UCSD-AML1 (cell line): Measurements from ENCODE around the gene FPGS.
A peak's percentile ranks its signal among the peaks of the same experiment; 100 is the strongest.
"Not testable (repeated sequence)": the region's sequence is repeated elsewhere in the genome, so short reads cannot be mapped to it uniquely, and the experiment has no call there.

Experiments
- DNase-seq: peaks from one replicate; lab custom pipeline; 2025; ENCODE audit not compliant: unreplicated experiment; lab: John Stamatoyannopoulos, UW

Gene FPGS, protein sequence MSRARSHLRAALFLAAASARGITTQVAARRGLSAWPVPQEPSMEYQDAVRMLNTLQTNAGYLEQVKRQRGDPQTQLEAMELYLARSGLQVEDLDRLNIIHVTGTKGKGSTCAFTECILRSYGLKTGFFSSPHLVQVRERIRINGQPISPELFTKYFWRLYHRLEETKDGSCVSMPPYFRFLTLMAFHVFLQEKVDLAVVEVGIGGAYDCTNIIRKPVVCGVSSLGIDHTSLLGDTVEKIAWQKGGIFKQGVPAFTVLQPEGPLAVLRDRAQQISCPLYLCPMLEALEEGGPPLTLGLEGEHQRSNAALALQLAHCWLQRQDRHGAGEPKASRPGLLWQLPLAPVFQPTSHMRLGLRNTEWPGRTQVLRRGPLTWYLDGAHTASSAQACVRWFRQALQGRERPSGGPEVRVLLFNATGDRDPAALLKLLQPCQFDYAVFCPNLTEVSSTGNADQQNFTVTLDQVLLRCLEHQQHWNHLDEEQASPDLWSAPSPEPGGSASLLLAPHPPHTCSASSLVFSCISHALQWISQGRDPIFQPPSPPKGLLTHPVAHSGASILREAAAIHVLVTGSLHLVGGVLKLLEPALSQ

DNA sequence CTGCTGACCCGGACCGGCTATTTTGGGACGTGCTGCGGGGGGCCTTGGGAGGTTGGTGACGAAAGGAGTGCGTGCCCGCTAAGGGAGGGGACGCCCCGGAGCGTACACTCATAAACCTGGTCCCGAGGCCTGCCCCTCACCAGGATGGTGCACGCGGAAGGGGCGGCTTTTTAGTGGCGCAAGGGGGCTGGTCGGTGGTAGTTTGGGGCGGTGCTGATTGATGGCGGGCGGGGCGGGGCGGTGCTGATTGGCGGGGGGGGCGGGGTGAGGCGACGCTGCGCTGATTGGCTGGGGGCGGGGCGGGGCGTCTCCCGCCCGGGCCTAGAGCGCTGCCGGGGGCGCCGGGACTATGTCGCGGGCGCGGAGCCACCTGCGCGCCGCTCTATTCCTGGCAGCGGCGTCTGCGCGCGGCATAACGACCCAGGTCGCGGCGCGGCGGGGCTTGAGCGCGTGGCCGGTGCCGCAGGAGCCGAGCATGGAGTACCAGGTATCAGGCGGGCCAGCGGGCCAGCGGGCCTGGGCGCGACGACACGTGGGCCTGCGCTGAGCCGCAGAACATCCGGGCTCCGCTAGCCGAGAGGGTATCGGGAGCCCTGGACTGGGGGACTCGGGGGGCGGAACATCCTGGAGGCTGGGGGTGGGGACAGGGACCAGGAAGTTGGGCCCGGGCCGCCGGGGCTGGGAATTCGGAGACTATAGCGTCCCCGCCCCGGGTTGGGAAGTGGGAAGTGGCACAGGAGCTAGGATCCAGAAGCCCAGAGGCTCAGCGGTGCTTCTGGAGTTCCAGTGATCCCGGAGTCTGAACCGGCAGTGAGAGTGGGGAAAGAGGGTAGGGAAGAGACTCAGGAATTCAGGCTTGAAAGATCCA is at the start of gene FPGS:
TSS of gene FPGS (plus strand) at position 307 of the 868 bp plus-strand sequence. CDS start at position 350, 43 bp downstream.
- DNase-seq, result peak; percentile 91

DNA sequence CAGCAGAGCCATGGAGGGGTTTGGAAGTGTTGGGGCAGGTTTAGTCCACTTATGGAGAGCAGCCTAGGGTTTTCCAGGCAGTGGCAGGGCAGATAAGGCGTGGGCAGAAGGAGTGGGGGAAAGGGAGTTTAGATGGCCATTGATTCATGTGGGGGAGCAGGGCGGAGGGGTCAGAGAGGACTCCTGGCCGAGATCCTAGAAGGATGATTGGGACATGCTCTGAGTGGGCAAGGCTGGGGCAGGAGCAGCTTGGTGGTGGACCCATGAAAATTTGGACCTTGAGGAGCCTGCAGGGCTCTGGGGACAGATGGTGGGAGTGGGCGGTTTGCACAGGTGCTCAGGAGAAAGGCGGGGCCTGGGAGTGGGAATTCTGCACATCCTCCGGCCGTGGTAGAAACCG is 49.5 kb upstream of the FPGS start:
- no peak for DNase-seq

DNA sequence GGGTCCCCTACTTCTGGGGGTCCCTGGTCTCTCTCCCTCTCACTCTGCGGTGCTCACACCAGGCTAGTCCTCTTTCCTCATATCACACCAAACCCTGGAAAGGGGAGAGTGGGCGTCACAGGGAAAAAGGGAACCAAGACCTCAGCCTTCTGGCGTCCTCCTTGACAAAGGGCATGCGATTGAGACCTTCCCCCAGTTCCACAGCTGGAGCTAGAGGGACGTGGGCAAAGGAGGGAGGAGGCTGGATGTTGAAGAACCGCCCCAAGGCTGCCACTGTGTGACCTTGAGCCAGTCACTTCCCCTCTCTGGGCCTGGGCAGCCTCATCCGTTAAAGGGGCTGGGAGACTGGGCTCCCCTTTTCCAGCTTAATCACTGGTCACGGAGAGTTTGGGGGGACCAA is 49.1 kb upstream of the FPGS start:
- DNase-seq, result no peak

DNA sequence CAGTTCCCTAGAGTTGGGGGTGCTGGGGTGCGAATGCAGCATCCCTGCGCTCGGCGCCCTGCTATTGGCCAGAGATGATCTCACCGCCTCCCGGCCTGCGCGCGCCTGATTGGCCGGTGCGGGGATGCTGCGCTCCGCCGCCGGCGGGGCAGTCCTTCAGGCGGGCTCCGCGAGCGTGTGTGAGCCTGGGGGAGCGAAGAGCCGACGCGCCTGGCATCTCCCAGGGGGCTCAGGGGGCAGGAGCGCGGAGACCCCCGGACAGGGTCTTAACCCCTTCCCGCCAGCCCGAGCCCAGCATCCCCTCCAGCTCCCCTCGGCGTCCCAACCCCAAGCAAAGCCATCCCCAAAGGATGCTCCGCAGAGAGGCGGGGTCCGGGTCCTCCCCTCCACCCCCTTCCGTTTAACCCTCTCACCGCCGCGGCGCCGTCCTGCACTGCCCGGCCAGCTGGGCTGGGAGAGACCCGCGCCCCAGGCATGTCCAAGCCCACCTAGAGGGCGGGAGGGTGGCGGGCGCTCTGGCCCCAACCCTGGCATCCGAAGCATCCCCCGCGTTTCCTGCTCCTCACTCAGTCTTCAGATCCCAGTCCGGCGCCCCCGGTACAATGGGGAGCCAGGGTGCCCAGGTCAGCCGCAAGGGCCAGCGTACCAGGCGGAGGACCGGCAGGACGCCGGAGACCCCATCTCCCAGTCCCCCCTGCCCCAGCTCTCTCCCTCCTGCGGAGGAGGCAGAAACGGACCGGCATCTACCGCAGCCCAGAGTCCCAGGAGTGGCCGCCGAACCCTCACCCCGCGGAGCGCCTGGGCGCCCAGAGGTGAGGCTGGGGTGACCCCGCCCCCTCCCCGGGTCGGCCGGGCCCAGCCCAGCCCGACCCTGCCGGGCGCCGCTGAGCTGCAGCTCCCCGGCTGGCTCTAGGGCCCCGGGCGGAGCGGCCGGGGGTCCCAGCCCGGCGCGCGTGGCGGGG is 48.3 kb upstream of the FPGS start:
- no peak for DNase-seq

DNA sequence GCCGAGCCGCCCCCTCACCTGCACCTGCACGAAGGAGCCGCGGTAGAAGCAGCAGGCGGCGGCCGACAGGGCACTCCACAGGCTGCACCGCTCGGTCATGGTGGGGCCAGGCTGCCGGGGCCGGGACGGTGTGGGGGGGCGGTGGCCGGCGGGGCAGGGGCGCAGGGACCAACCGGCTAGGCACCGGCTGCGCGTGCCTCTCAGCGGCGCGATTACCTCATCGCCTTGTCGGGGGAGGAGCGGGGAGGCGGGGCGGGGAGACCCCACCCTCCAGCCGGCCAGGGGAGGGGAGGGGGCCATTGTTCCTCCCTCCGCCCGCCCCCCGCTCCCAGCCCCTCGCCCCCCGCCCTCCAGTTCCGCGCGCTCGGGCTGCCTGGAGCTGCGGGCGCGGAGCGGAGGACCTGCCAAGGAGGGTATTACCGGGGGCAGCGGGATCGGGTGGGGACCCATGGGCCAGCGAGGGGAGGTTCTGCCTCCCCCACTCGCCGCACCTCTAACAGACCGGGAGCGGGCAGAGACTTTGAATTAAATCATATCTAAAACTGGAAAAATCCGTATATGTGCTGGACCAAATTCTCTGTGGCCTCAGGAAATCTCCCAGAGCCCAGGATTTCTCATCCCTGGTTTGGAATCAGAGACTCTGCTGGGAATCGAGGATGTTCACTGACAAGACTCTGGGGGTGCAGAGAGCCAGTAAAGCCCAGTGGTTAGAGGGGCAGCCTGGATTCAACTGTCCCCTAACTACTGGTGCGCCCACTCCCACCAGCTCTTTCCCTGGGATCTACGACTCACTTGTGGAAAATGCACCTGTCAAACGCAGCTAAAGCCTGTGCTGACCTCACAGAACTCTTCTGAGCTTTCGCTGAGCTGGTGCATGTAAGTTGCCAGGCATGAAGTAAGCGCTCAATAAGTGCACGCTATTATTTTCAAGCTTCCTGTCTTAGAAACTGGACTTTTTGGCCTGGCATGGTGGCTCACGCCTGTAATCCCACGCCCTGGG is 47.3 kb upstream of the FPGS start:
- no peak for DNase-seq

DNA sequence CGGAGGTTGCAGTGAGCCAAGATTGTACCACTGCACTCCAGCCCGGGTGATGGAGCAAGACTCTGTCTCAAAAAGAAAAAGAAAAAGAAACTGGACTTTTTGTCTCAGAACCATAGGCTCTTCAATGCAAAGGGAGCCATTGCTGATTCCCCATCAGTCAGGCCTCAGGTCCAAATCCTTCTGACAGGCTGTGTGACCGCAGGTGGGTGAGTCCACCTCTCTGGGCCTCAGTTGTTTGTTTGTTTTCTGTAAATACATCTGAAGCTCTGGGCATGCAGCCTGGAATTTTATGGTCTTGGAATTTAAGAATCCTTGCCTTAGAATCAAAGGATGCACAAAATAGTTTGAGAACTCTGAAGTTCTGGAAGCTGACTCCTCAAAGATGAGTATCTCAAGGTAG is 46.4 kb upstream of the FPGS start:
- DNase-seq, result no peak

DNA sequence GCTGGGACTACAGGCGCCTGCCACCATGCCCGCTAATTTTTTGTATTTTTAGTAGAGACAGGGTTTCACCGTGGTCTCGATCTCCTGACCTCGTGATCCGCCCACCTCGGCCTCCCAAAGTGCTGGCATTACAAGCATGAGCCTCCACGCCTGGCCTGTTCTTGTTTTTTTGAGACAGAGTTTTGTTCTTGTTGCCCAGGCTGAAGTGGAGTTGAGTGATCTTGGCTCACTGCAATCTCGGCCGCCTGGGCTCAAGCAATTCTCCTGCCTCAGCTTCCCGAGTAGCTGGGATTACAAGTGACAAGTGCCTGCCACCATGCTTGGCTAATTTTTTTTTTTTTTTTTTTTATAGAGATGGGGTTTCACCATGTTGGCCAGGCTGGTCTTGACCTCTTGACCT is 45.9 kb upstream of the FPGS start:
- not testable (repeated sequence) for DNase-seq

DNA sequence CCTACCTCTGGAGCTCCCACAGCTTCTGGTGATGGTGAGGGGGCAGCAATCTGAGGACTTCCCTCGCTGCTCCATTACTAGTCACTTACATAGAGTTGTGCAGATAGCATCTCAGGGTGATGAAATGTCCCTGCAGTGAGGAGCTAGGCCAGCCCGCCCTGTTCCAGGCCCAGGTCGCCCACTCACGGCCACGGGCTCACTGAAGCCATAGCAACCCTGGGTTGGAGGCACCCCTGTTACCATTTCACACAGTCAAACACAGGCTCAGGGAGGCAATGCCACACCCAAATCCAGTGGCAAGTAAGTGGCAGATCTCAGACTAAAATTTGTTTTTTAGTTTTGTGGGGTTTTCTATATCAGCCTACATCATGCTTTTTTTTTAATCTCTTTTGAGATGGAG is 43.8 kb upstream of the FPGS start:
- no peak for DNase-seq

DNA sequence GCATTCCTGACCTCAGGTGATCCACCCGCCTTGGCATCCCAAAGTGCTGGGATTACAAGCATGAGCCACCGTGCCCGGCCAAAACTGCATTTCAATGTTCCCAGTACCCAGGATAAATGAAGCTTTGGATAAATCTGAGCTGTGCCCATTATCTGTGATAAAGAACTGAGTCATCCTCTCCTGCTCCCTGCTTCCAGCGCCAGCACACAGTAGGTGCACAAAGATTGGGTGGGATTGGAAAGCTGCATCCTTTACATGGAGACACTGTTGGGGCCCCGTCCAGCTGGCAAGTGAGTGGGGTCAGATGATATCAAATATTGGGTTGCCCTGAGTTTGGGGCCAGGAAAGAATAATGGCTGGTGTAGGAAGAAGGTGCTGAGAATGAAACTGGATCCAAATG is 41.6 kb upstream of the FPGS start:
- no peak for DNase-seq

DNA sequence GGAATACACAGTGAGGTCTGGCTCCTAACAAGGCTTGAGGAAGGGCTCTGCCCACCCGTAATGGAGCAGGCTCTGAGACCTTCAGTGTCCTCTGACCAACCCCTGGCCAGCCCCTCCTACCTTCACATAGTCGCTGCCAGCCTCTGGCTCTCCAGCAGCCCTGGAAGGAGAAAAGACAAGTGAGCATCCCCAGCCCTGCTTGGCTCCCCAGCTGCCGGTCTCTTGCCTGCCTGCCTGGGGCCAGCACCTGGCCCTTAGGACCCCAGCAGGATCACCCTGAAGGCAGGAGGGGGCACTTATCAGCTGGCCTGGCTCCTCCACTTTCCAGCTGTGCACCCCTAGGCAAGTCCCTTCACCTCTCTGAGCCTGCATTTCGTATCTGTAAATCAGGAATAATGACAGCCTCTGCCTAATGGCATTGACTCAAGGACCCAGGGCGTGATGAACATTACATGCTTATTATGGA is 41.2 kb upstream of the FPGS start:
- no peak for DNase-seq

DNA sequence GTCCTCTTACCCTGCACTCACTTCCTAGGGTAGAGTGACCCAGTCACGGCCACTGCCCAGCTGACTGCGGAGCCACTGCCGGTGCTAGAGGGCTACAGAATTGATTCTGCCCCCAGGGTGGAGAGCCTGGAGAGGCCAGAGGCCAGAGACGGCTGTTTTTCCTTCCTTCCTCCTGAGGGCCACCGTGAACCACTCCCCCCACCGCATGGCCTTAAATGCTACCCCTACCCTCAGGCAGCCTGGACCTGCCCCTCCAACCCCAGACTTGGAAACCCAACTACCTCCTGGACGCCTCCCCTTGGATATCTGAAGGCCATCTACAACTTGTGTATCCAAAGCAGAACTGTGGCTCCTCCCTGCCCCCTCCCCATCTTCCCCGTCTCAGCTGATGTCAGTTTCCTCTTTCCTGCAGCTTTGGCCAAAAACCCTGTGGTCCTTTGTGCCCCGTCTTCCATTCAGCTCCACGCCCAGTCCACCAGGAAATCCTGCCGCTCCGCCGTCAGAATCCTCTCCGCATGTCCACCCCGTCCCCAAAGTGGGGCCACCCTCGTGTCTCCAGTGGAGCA is 40.5 kb upstream of the FPGS start:
- DNase-seq, result peak; percentile 63

DNA sequence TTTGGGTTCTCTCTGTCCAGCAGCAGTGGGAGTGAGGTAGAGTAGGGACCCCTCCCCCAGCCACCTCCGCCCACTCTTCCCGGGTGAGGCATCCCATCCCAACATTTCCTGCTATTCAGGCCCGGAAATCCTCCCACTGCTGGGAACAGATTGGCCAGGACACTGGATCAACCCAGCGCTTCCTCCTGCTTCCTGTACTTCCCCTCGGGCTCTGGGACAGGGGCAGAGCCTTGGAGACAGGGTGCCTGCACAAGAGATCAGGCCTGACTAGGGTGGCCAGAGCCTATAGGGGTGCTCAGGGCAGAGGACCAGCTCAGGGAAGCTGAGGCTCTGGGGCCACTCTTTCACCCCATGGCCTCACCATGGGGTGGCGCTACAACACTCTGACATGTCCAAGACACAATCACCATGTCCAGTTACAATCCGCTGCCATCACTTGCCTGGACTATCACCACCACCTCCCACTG is 38.7 kb upstream of the FPGS start:
- DNase-seq, result peak; percentile 73

DNA sequence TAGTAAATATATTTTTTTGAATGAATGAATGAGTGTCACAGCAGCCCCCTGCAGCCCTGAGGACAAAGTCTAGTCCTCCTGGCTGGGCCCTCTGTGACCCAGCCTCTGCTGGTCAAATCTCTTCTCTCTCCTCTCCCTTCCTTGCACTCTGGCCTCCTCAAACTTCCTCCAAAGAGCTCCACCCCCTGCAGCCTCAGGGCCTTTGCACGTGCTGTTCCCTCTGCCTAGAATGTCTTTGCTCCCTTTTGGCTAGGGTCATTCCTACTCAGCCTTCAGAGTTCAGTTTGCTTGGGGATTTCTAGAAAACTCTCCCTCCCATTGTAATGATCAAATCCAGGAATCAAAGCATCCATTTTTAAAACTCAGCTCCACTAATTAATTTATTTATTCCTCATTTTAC is 37.3 kb upstream of the FPGS start:
- DNase-seq, result no peak

DNA sequence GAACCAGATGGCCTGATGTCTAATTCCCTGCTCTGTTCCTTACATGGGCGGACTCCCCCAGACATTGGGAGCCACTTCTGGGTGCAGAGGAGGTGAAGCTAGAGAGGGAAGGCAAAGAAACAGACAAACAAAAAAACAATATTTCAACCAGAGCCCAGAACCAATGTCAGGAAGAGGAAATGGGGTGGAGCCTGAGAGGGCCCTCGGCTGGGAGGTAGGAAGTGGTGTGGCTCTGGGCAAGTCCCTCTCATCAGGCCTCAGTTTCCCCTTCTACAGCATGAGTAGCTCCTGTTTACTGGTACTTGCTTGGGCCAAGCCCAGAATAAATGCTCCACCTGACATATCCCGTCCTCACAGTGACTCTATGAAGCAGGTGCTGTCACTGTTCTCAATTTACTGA is 35.3 kb upstream of the FPGS start:
- DNase-seq, result no peak

DNA sequence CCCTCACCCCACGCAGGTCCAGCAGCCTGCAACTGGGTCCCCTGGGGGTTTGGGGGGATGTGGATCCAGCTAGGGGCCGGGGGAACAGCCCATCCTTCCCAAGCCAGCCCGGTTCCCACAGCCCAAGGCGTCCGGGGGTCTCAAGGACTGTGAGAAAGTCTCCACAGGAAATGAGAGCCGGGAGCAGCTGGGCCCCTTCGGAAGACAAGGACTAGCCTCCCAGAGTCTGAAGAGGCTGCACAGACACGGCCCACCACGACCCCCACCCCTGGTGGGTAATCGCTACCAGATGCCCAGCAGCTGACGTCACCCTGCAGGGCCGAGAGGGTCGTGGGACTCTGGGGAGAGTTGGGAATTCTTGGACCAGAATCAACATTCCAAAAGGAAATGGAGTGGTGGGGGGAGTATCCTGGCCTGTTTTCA is 34.8 kb upstream of the FPGS start:
- DNase-seq, result no peak

DNA sequence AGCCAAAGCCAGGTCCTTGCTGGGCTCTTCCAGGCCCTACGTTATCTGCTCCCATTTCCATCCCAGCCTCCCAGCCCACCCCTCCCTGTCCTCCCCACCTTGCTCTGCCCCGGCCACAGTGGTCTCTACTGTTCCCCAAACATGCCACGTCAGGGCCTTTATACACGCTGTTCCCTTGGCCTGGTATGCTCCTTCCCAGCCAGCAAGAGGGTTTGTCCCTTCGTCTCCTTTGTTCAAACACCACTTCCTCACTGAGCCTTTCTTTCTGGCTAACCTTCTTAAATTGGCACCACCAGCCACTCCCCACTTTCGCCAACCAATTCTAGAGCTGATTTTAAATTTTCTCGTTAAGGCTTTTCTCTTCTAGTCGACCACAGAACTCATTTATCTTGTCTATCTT is 34.0 kb upstream of the FPGS start:
- no peak for DNase-seq

DNA sequence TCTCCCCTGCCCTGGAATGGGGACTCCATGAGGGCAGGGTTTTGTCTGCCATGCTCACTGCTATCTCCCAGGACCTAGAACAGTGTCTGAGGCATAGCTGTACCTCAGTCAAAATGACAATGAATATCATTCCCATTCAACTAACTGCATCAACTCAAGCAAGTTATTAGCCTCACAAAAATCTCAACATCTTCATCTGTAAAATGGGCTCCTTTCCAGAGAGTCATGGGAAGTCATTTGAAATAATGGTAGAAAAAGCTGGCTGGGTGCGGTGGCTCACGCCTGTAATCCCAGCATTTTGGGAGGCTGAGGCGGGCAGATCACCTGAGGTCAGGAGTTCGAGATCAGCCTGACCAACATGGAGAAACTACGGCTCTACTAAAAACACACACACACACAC is 33.6 kb upstream of the FPGS start:
- DNase-seq, result no peak

DNA sequence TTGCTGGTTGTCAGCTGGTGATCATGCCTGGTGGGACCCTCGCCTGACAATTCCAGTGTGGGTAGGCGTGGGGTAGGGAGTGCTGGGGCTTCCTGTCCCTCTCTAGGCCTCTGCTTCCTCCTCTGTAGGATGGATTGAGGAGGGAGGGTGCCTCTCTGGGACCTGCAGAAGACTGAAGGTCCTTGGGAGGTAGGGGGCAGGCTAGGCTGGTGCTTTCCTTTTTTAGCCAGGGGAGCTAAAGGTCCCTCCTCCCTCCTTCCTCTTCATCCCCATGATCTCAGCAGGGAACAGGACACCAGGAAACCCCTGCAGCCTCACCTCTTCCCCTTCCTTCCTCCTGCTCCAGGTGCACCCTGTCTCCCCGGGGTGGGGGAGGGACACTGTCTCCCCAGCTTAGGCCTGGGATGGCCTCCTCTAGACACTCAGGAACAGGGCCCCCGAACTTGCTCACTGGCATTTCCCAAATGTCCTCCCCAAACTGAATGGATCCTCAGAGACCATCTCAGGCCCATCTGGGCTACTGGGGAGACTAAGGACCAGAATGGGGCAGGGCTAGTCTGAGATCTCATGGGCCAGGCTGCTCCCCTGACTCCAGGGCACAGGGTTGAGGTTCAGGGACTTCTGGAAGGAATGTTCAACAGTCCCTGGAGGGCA is 32.6 kb upstream of the FPGS start:
- peak; percentile 64 for DNase-seq

DNA sequence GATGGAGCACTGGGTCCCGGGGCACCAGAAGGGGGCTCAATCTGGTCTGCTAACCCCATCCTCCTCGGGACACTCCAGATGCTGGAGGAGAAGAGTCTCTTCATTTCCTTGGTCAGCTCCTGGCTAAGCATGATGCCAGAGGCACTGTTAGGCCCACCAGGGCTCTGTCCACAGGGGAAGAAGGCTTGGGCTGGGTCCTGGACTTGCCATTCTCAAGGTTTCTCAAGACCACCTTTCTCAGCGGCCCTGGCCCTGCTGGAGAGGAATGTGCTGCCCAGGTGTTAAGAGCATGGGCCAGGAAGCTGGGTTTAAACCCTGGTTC is 32.1 kb upstream of the FPGS start:
- DNase-seq, result no peak
